Measurements from ENCODE around the gene CDH13.

- no peak for TF ChIP-seq POLR2AphosphoS5 (IDR thresholded peaks at IDR 0.05; ENCODE audit: low read depth)
- no peak for TF ChIP-seq EZH2 (IDR thresholded peaks at IDR 0.05; ENCODE audit: low read depth, unreplicated experiment)
- no peak for TF ChIP-seq CTCF (conservative IDR thresholded peaks at IDR 0.05; ENCODE audit: low read depth in 2 of 2)
- no peak for TF ChIP-seq REST (IDR thresholded peaks at IDR 0.05; ENCODE audit: unreplicated experiment)
- no peak for TF ChIP-seq STAT1 (IDR thresholded peaks at IDR 0.05; ENCODE audit: unreplicated experiment)
- no peak for TF ChIP-seq JUNB (IDR thresholded peaks at IDR 0.05; ENCODE audit: unreplicated experiment)
- TF ChIP-seq CREB1 (CRISPR knock-in tag; IDR thresholded peaks at IDR 0.05; ENCODE audit: low read depth), result no peak
- no peak for TF ChIP-seq EZH2phosphoT487 (IDR thresholded peaks at IDR 0.05; ENCODE audit: unreplicated experiment)
Measured at GRCh38 chr16:83010776-83011720, 384.3 kb downstream of the CDH13 start.

Measured in GM23338 (cell line).